Astrocyte of the spinal cord (primary cell): Measurements from ENCODE around the gene TACC2.

Experiments
- DNase-seq: peaks from one replicate; pipeline ENCODE4 v3.0.0; 2011; ENCODE audit warnings: low read depth, low spot score
- H3K4me3 ChIP-seq: 2 replicates; pipeline ENCODE4 v1.5.1; 2011; ENCODE audit warnings: low read depth, mild to moderate bottlenecking, low read length, moderate library complexity
- CTCF ChIP-seq: IDR thresholded peaks from 2 replicates; pipeline ENCODE4 v1.5.1; 2012; ENCODE audit warnings: low read depth, mild to moderate bottlenecking, low read length, inconsistent platforms
- in situ Hi-C: cut with HindIII; loops from 2 replicates; pipeline ENCODE4 v1.10.0; 2017; ENCODE audit warnings: low sequenced_read_pairs

Gene TACC2

GRCh38 chr10:122290334-122290733 is 301.4 kb downstream of the TACC2 start:
- DNase-seq: no peak
- in situ Hi-C loops: no loop called here
- no peak for TF ChIP-seq CTCF
- no peak overlapping the region for H3K4me3 ChIP-seq

DNA sequence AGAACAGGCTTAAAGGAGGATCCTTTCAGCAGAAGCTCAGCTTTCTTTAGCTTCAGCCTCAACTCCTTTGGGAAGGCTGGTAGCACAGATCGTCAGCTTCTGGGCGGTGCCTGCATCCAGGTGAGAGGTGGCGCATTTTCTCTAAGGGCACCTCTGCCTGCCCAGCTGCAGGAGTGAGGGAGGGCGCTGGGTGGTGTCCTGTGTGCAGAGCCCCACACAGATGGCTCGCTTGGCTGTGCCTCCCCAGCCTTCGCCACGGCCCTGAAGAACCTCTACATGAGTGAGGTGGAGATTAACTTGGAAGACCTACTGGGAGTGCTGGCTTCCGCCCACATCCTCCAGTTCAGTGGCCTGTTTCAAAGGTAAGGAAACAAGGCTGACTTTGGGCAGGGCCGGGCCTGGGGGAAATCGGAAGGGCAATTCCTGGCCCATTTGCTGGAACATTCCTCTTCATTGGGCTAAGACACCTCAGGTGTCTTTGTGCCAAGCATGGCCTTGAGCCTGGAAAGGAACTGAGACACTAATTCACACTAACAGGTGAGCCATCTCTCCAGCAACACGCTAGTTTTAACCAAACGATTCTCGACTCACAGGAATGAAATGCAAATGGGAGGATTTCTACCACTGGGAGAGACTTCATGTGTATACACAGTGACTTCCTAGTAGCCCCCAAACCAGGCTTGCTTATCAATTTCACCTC is 302.0 kb downstream of the TACC2 start:
- in situ Hi-C loops: no loop called here
- no peak overlapping the region for H3K4me3 ChIP-seq
- TF ChIP-seq CTCF: no peak
- DNase-seq: no peak

GRCh38 chr10:122291739-122292138 is 302.8 kb downstream of the TACC2 start:
- in situ Hi-C loops: no loop called here
- DNase-seq: no peak
- no peak for TF ChIP-seq CTCF
- H3K4me3 ChIP-seq: no peak overlapping the region

- in situ Hi-C loops: no loop called here
- no peak for DNase-seq
- TF ChIP-seq CTCF: no peak
- no peak overlapping the region for H3K4me3 ChIP-seq
These were observed 303.4 kb downstream of the TACC2 start for GRCh38 chr10:122292376-122292775.

DNA sequence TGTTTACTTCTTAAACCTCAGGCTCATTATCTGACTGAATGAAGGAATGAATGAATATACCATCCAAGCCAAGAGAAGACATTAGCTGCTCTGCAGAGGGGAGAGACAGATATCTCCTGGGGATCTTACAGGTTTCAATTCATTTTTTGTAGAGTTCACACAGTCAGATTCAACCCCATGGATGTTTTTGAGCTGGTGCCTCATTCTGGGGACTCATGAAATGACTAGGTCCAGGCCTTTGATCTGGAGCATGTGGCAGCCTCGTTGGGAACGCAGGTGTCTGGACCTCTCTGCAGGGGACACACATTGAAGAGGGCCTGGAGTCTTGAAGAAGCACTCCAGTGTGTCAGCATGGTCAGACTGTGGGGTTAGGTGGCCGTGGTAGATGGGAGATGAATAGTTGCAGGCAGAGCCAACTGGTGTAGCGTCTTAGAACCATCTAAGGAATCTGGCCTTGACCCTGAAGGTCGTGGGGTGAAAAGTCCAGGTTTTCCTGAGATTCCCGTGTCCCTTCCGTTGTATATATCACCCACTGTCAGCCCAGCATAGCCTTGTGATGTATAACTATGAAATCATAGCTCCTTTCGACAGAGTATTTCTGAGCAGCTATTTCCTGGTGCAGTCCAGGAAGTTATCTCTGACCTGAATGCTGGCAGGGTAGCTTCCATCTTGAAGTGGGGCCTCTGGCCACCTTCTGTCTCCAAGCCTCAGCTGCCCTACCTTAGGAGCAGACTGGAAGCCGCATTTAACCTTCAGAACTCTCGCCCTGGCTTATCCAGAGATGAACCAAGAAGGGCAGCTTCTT is 304.4 kb downstream of the TACC2 start:
- no peak for TF ChIP-seq CTCF
- DNase-seq: no peak
- H3K4me3 ChIP-seq: no peak overlapping the region
- in situ Hi-C loops: no loop called here

DNA sequence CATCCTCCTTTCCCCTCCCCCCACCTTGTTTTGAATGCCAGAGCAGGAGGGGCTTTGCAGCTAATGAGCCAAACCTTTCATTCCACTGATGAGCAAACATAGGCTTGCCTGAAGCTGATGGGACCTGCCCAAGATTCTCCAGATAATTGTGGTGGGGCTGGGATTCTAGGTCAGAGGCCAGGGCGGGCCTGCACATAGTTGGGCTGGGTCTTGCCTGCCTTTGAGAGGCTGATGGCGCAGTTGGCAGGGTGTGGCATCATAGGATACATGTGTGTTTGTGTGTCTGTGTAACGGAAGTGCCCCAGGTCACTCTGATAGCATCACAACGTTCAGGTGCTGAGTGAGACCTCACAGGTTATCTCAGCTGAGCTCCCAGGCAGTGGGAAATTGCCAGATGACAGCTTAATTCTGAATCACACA is 305.0 kb downstream of the TACC2 start:
- H3K4me3 ChIP-seq: no peak overlapping the region
- in situ Hi-C loops: no loop called here
- no peak for TF ChIP-seq CTCF
- no peak for DNase-seq
